Measurements from ENCODE around the gene GHRL. TPM values are rescaled to one million over a fixed set of nuclear protein-coding genes. Genes with fewer than 3 reads are reported as not detected.

Gene GHRL
- total RNA-seq, 2 donors from 2014 or later, result 0.54 to 3.0 TPM

DNA sequence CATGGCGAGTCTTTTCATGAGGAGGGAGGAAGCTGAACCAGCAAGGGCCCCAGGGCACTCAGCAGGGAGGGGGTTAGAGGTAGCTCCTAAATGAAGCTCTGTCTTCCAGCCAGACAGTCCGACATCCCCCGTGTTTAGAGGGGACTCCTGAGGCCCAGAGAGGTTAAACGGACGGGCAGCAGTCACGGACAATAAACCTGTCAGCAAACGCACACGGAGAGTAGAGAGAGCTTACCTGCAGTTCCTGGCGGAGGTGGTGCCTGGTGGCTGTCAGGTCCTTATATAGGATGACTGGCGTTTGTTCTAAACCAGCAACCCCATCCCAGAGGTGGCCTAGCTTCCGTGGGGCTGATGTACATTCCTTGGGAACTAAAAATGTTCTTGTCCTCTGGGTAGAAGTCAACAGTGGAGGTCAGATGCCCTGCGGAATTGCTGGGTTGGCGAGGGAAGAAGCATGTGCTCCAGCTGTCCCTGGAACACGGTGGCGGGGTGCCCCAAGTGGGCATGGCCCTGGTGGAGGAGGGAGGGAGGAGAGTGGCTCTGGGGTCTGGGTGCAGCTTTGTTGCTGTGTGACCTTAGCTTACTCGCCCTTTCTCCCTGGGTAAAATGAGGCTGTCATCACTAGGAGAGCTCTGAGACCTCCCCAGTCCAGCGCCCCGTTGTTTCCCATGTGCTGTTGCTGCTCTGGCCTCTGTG lies 2.1 kb downstream of the GHRL start:
- Histone ChIP-seq H3K36me3 (peaks cover 2% of the 10 kb centered on the region), H3K27me3 (replicated peaks; ENCODE audit: insufficient read depth) (no peaks in the 10 kb centered on the region), H3K27ac (no peak overlapping the region), H3K4me3 (no peak overlapping the region), H3K4me1 (ENCODE audit: control insufficient read depth in 1 of 2, low read depth in 2 of 2) (peaks cover 0 to 5% of the 10 kb centered on the region in 2 donors), H3K9me3 (no peaks in the 10 kb centered on the region)
- TF ChIP-seq, protein P1, sequence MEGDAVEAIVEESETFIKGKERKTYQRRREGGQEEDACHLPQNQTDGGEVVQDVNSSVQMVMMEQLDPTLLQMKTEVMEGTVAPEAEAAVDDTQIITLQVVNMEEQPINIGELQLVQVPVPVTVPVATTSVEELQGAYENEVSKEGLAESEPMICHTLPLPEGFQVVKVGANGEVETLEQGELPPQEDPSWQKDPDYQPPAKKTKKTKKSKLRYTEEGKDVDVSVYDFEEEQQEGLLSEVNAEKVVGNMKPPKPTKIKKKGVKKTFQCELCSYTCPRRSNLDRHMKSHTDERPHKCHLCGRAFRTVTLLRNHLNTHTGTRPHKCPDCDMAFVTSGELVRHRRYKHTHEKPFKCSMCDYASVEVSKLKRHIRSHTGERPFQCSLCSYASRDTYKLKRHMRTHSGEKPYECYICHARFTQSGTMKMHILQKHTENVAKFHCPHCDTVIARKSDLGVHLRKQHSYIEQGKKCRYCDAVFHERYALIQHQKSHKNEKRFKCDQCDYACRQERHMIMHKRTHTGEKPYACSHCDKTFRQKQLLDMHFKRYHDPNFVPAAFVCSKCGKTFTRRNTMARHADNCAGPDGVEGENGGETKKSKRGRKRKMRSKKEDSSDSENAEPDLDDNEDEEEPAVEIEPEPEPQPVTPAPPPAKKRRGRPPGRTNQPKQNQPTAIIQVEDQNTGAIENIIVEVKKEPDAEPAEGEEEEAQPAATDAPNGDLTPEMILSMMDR (IDR thresholded peaks at IDR 0.05), result no peak
- ATAC-seq (ENCODE audit: insufficient number of reproducible peaks, low FRiP score, low read depth) (no peak), DNase-seq (ENCODE audit: low spot score) (no peak)

DNA sequence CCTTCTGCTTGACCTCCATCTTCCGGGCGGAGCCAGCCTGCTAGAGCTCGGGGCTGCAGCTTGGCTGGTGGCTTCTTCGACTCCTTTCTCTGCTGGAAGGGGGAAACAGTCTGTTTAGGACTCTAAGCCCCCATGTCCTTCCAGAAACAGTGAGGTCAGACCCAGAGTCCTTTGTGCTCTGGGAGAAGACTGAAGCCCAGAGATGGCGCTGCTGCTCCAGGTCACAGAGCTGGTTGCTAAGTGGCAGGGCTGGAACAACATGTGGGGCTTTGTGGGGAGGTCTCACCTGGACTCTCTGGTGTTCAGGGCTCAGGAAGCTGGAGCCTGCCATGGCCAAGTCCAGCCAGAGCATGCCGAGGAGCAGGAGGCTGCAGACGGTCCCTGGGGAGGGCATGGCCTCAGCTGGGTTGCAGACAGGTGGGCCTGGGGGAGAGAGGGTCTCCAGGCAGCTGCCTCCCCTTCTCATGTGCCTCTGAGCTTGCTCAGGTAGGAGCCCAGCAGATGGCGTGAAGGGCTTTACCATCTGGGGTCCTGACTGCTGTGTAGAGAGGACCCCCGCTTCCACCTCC lies 2.9 kb downstream of the GHRL start:
- Histone ChIP-seq H3K9me3 (no peaks in the 10 kb centered on the region), H3K4me1 (ENCODE audit: control insufficient read depth in 1 of 2, low read depth in 2 of 2) (peaks cover 0 to 5% of the 10 kb centered on the region in 2 donors), H3K27me3 (replicated peaks; ENCODE audit: insufficient read depth) (no peaks in the 10 kb centered on the region), H3K36me3 (peaks cover 2% of the 10 kb centered on the region), H3K4me3 (no peak overlapping the region), H3K27ac (no peak overlapping the region)
- ATAC-seq (ENCODE audit: insufficient number of reproducible peaks, low FRiP score, low read depth), result no peak
- TF ChIP-seq, protein P1 (IDR thresholded peaks at IDR 0.05), result no peak
- no peak for DNase-seq (ENCODE audit: low spot score)

DNA sequence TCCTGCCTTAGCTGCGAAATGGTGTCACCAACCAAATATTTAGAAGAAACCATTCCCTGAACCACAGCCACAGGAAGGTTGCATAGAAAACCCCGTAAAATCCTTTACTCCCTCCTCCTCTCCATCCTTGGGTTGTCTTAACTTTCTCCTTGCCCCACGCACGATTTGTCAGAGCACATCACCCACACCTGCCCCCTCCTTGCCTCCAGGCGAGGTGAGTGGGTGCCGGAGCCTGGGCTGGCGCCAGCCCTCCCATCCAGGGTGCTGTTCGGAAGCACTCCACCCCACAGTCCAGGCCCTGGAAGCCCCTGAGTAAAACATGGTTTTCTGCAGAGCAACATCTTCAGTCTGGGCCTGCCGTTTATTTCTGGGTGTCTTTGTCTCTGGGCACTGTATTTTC lies 3.7 kb downstream of the GHRL start:
- H3K4me1 ChIP-seq (ENCODE audit: control insufficient read depth in 1 of 2, low read depth in 2 of 2), result peaks cover 0 to 5% of the 10 kb centered on the region in 2 donors
- no peak overlapping the region for H3K27ac ChIP-seq
- TF ChIP-seq, protein P1 (IDR thresholded peaks at IDR 0.05), result no peak
- no peaks in the 10 kb centered on the region for H3K27me3 ChIP-seq (replicated peaks; ENCODE audit: insufficient read depth)
- no peaks in the 10 kb centered on the region for H3K9me3 ChIP-seq
- ATAC-seq (ENCODE audit: insufficient number of reproducible peaks, low FRiP score, low read depth) (no peak), DNase-seq (ENCODE audit: low spot score) (no peak)
- H3K4me3 ChIP-seq, result no peak overlapping the region
- peaks cover 2% of the 10 kb centered on the region for H3K36me3 ChIP-seq

DNA sequence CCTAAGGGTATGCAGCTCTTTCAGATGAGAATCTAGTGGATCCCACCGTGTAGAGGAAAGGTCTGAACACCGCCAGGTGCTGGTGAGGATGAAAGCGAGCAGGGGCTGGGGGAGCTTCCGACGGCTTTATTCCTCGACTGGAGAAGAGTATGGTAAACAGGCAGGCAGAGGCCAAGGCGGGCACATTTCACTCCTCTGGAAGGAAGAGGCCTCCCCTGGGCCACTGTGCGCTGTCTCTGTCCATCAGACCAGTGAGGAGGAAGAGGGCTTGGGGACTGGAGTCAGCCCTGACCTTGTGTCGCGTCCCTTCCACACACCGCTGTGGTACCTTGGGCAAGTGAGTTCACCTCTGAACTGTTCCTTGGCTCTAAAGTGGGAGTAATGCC lies 4.2 kb downstream of the GHRL start:
- Histone ChIP-seq H3K27me3 (replicated peaks; ENCODE audit: insufficient read depth) (no peaks in the 10 kb centered on the region), H3K9me3 (no peaks in the 10 kb centered on the region), H3K4me3 (no peak overlapping the region), H3K4me1 (ENCODE audit: control insufficient read depth in 1 of 2, low read depth in 2 of 2) (peaks cover 0 to 5% of the 10 kb centered on the region in 2 donors), H3K36me3 (peaks cover 2% of the 10 kb centered on the region), H3K27ac (no peak overlapping the region)
- TF ChIP-seq, protein P1 (IDR thresholded peaks at IDR 0.05), result no peak
- no peak for DNase-seq (ENCODE audit: low spot score)
- ATAC-seq (ENCODE audit: insufficient number of reproducible peaks, low FRiP score, low read depth), result no peak

DNA sequence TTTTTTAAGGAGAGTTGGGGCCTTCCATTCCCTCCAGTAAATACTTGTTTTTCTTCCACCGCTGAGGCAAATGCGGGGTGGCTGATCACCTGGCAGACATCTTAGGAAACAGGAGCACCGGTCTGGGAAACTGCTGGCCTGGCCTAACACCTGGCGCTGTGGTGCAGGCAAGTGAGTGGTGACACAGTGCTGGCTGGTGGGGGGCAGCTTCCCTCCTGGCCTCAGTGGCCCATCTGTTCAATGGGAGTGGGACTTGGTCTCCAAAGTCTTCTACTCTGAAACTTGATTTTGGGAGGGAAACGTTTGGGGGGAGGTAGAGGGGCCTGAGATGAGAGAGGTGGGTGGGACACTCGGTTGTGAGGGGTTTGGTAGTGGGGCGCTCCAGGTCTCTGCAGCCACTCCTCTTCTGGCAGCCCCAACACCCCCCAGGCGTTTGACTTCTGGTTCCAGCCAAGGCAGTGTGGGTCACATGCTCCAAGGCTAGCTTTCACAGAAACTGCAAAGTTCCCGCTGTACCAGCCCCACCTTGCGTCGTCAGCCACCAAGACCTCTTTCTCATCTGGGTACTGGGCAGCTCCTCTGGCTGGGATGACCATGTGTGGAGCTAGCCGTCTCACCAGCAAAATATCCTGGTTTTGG lies 4.7 kb downstream of the GHRL start:
- Histone ChIP-seq H3K27me3 (replicated peaks; ENCODE audit: insufficient read depth) (no peaks in the 10 kb centered on the region), H3K4me3 (no peak overlapping the region), H3K4me1 (ENCODE audit: control insufficient read depth in 1 of 2, low read depth in 2 of 2) (peaks cover 0 to 5% of the 10 kb centered on the region in 2 donors), H3K27ac (no peak overlapping the region), H3K36me3 (peaks cover 7% of the 10 kb centered on the region), H3K9me3 (no peaks in the 10 kb centered on the region)
- TF ChIP-seq, protein P1 (IDR thresholded peaks at IDR 0.05), result no peak
- ATAC-seq (ENCODE audit: insufficient number of reproducible peaks, low FRiP score, low read depth) (no peak), DNase-seq (ENCODE audit: low spot score) (no peak)
